ENCODE results near the gene TFAP2D. TPM values are rescaled to one million over a fixed set of nuclear protein-coding genes. Genes with fewer than 3 reads are reported as not detected.

Gene TFAP2D
- total RNA-seq, 6 donors from 2014 or later, result not detected

DNA sequence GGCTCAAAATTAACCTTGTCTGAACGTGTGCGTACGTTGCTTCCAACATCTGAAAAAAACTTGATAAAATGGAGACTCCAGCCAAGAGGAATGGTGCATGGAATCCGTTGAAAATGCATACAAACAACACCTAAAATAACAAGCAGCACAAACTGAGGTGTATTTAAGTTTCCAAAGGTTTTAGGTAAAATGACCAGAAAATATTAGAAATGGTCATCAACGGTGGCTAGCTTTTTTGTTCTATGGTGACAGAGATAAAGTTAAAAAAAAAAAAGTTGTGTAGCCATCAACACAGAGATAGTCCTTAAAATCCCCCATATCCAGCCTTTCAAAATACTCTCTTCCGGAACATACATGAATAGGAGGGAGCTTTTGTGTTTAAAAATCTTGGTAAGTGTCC is 104.7 kb downstream of the TFAP2D start:
- no peaks in the 10 kb centered on the region for H3K36me3 ChIP-seq
- peaks cover 0 to 42% (median 18%) of the 10 kb centered on the region in 4 donors for H3K27me3 ChIP-seq
- WGBS, 2 donors, result 13 to 19% methylated on average over 6 of the region's 6 CpGs
- ATAC-seq (ENCODE audit: low FRiP score in 2 of 2), result no peak
- H3K27ac ChIP-seq, result no peak overlapping the region
- no peaks in the 10 kb centered on the region for H3K9me3 ChIP-seq
- TF ChIP-seq EP300 (IDR thresholded peaks at IDR 0.05), result no peak
- TF ChIP-seq, protein P1, sequence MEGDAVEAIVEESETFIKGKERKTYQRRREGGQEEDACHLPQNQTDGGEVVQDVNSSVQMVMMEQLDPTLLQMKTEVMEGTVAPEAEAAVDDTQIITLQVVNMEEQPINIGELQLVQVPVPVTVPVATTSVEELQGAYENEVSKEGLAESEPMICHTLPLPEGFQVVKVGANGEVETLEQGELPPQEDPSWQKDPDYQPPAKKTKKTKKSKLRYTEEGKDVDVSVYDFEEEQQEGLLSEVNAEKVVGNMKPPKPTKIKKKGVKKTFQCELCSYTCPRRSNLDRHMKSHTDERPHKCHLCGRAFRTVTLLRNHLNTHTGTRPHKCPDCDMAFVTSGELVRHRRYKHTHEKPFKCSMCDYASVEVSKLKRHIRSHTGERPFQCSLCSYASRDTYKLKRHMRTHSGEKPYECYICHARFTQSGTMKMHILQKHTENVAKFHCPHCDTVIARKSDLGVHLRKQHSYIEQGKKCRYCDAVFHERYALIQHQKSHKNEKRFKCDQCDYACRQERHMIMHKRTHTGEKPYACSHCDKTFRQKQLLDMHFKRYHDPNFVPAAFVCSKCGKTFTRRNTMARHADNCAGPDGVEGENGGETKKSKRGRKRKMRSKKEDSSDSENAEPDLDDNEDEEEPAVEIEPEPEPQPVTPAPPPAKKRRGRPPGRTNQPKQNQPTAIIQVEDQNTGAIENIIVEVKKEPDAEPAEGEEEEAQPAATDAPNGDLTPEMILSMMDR (IDR thresholded peaks at IDR 0.05), result no peak
- TF ChIP-seq POLR2A (IDR thresholded peaks at IDR 0.05), result no peak
- no peak for TF ChIP-seq POLR2AphosphoS5 (IDR thresholded peaks at IDR 0.05)
- no peak overlapping the region for H3K4me3 ChIP-seq
- H3K4me1 ChIP-seq, result peaks cover 4 to 19% (median 13%) of the 10 kb centered on the region in 4 donors
- no peak for DNase-seq

DNA sequence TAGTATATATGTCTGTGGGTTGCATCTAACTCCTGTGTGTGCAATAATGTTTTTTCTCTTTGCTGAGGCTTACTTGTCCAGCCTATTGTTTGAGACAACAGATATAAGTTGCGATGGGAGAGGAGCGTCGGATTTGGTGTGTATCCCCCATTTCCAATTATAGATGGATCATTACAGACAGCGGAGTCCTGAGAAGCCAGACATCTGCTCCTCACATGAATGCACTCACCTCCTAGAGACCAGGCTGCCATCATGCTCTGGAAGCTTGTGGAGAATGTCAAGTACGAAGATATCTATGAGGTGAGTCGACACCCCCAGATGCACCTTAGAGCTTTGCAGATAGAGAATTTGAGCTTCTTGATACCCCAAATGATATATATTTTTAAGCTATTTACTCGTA is 105.3 kb downstream of the TFAP2D start, which contains the start of gene TFAP2B:
Gene TFAP2B (plus strand): TSS at position 199 of the 400 bp plus-strand sequence. CDS start 21 bp downstream, at position 220.
- Histone ChIP-seq H3K27ac (no peak within 1 kb of the TSS), H3K4me1 (peaks cover 4 to 19% (median 13%) of the 10 kb centered on the region in 4 donors), H3K27me3 (peaks cover 0 to 49% (median 23%) of the 10 kb centered on the region in 4 donors), H3K4me3 (peak within 1 kb of the TSS in 3 of 4 donors; percentile 13 to 30 (median 16)), H3K36me3 (no peaks in the 10 kb centered on the region), H3K9me3 (no peaks in the 10 kb centered on the region)
- WGBS, 2 donors, result 15 to 18% methylated on average over 7 of the region's 7 CpGs
- ATAC-seq (ENCODE audit: low FRiP score in 2 of 2) (no peak), DNase-seq (no peak)
- TF ChIP-seq EP300 (IDR thresholded peaks at IDR 0.05), result no peak
- TF ChIP-seq, protein P1 (IDR thresholded peaks at IDR 0.05), result no peak
- TF ChIP-seq POLR2AphosphoS5 (IDR thresholded peaks at IDR 0.05), result no peak
- TF ChIP-seq POLR2A (IDR thresholded peaks at IDR 0.05), result no peak

DNA sequence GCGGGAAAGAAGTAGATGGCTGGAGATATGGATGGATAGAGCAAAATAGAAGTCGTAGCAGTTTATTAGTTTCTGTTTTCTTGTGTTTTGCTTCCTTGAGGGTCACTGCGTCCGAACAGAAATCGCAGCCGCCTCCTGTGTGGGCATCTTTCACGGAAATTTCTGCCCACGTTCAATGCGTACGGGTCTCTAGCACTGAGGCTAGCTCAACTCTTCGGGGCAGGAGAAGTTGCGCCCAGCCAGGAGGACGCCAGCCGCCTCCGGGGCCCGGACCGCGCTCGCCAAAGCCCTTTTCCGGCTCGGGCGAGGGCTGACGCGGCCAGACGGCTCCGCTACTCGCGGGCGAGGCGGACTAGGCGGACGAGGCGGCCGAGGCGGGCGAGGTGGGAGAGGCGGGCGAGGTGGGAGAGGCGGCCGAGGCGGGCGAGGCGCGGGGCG is 106.2 kb downstream of the TFAP2D start:
- 4% methylated on average over 16 to 30 of the region's 45 CpGs for WGBS, 2 donors
- Histone ChIP-seq H3K27ac (no peak overlapping the region), H3K36me3 (no peaks in the 10 kb centered on the region), H3K4me3 (peak overlapping the region in 3 of 4 donors; percentile 13 to 30 (median 16)), H3K4me1 (peaks cover 4 to 19% (median 13%) of the 10 kb centered on the region in 4 donors), H3K27me3 (peaks cover 0 to 57% (median 24%) of the 10 kb centered on the region in 4 donors), H3K9me3 (no peaks in the 10 kb centered on the region)
- DNase-seq, result peak in 1 of 2 donors; percentile 86
- no peak for TF ChIP-seq POLR2AphosphoS5 (IDR thresholded peaks at IDR 0.05)
- no peak for TF ChIP-seq POLR2A (IDR thresholded peaks at IDR 0.05)
- no peak for TF ChIP-seq EP300 (IDR thresholded peaks at IDR 0.05)
- TF ChIP-seq, protein P1 (IDR thresholded peaks at IDR 0.05), result no peak
- peak in 1 of 2 donors; percentile 57 for ATAC-seq (ENCODE audit: low FRiP score in 2 of 2)

DNA sequence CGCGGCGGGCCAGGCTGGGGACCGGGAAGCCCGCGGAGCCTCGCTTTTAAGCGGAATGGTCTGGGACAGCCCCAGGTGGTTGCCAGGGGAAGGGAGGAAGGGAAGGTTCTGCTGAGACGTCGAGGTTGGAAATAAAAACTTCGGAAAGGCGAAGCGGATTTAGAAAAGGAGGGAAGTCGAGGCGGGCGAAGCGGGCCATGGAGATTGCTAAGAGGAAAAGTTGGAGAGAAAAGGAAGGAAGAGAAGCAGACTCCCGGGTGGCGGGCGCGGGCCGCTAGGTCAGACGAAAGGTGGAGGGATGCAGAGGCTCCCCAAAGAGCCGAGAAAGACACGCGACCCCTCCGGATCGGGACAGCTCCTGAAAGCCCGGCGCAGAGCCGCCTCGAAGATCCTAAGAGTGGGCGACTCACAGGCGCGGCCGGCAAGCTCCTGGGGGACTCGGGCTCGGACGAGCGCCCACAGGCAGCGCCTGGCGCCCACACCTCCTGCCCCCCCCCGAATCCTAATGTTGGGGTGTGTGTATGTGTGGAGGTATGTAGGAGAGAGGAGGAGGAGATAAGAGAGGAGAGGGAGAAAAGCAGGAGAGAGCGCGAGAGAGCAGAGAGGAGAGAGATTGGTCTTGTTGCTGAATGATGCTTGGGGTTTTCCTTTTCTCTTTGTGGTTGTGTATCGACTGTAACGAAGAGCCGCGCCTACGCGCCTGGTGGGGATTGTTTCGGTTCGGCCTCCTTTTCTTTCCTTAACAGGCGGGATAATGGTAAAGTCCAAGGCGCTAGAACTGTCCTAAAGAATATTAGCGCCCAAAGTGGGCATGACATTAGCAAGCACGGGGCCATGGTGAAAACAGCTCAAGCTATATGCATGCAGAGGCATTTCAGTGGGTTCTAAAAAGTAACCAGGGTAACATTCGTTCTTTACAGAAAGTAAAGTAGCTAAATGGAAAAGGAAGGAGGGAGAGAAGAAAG is 106.9 kb downstream of the TFAP2D start:
- peaks cover 0 to 60% (median 27%) of the 10 kb centered on the region in 4 donors for H3K27me3 ChIP-seq
- TF ChIP-seq EP300 (IDR thresholded peaks at IDR 0.05) (no peak), POLR2AphosphoS5 (IDR thresholded peaks at IDR 0.05) (no peak), POLR2A (IDR thresholded peaks at IDR 0.05) (no peak)
- TF ChIP-seq, protein P1 (IDR thresholded peaks at IDR 0.05), result no peak
- peak overlapping the region in 3 of 4 donors; percentile 13 to 30 (median 16) for H3K4me3 ChIP-seq
- no peaks in the 10 kb centered on the region for H3K36me3 ChIP-seq
- H3K4me1 ChIP-seq, result peaks cover 4 to 19% (median 13%) of the 10 kb centered on the region in 4 donors
- DNase-seq (peak in 1 of 2 donors; percentile 59), ATAC-seq (ENCODE audit: low FRiP score in 2 of 2) (peak in 1 of 2 donors; percentile 30)
- no peak overlapping the region for H3K27ac ChIP-seq
- H3K9me3 ChIP-seq, result no peaks in the 10 kb centered on the region
- 5 to 7% methylated on average over 53 to 57 of the region's 58 CpGs for WGBS, 2 donors
